OCI-LY3 (cell line): ENCODE data around the gene SH3GL2.

Experiments
- EZH2phosphoT487 ChIP-seq: fragments of 200-600 bp; shearing (Covaris generic); IDR thresholded peaks from 2 replicates; pipeline ENCODE4 v1.6.1; 2018; ENCODE audit warnings: antibody characterized with exemption, mixed run types, low read depth
- TF ChIP-seq, protein P1 (sequence below): fragments of 200-600, 300-600 bp; sonication (generic); IDR thresholded peaks from 2 replicates; pipeline ENCODE4 v1.5.1; 2014; ENCODE audit warnings: antibody characterized with exemption, low read length, low read depth

DNA sequence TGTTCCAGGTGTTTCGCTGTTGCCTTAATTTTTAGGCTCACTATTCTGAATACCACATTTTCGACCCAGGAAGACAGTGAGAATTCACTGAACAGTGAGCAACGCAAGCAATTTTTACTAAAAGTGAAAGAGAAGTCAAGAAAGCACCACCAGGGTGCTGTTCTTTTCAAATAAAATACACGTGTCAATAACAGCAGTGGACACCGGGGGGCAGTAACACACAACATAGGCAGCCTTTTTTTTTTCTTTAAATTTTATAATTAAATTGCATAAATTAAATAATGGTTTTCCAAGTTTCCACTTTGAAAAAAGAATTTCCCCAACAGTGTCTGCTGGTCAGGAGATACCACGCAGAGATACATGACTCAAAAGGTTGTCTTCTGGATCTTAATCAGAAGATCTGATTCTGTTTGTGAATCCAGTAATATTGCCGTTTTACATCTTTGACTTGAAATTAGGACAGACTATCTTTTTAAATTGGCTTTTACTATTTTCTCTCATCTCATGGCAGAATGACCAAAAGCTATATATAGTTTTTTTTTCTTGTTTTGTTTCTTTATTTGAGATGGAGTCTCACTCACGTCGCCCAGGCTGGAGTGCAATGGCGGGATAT is 47.1 kb upstream of the SH3GL2 start:
- TF ChIP-seq, protein P1, sequence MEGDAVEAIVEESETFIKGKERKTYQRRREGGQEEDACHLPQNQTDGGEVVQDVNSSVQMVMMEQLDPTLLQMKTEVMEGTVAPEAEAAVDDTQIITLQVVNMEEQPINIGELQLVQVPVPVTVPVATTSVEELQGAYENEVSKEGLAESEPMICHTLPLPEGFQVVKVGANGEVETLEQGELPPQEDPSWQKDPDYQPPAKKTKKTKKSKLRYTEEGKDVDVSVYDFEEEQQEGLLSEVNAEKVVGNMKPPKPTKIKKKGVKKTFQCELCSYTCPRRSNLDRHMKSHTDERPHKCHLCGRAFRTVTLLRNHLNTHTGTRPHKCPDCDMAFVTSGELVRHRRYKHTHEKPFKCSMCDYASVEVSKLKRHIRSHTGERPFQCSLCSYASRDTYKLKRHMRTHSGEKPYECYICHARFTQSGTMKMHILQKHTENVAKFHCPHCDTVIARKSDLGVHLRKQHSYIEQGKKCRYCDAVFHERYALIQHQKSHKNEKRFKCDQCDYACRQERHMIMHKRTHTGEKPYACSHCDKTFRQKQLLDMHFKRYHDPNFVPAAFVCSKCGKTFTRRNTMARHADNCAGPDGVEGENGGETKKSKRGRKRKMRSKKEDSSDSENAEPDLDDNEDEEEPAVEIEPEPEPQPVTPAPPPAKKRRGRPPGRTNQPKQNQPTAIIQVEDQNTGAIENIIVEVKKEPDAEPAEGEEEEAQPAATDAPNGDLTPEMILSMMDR, result peak; percentile 61
- TF ChIP-seq EZH2phosphoT487, result no peak
